GM19372 (cell line): Measurements from ENCODE around the gene TSC2.
"Not testable (repeated sequence)": the region's sequence is repeated elsewhere in the genome, so short reads cannot be mapped to it uniquely, and the experiment has no call there.

Source experiments
- ATAC-seq: cut with Tn5 transposase; IDR thresholded peaks from one replicate; pipeline ENCODE4 v1.9.1; 2021; ENCODE audit warnings: mild to moderate bottlenecking, low read depth, moderate library complexity; ENCODE audit not compliant: unreplicated experiment

TSC2 gene

GRCh38 chr16:2133797-2134196 is 86.0 kb downstream of the TSC2 start:
- not testable (repeated sequence) for ATAC-seq

GRCh38 chr16:2135071-2135470 is 87.3 kb downstream of the TSC2 start:
- ATAC-seq = not testable (repeated sequence)

GRCh38 chr16:2135770-2136490 is 88.1 kb downstream of the TSC2 start, which contains the start of gene PKD1:
TSS of gene PKD1 (minus strand) at chr16:2135898. CDS start at chr16:2135689, 209 bp downstream.
- not testable (repeated sequence) for ATAC-seq
